HEK293 (cell line): Measurements from ENCODE around the gene KLHL29.

ENCODE experiments used
- OVOL3 ChIP-seq: fragments of 450-650 bp; formaldehyde crosslinking; IDR thresholded peaks from 2 replicates; pipeline ENCODE4 v1.5.1; 2016; ENCODE audit warnings: missing biosample characterization, missing genetic modification characterization
- SETDB1 ChIP-seq: IDR thresholded peaks from one replicate; pipeline ENCODE4 v1.6.1; 2017; ENCODE audit warnings: mild to moderate bottlenecking, low read length, moderate library complexity, mixed read lengths; ENCODE audit not compliant: insufficient read length
- TCF7L2 ChIP-seq: IDR thresholded peaks from 2 replicates; pipeline ENCODE4 v1.6.1; 2011; ENCODE audit warnings: low read depth, mild to moderate bottlenecking, inconsistent platforms, low read length, moderate library complexity, borderline replicate concordance
- ZNF174 ChIP-seq: fragments of 450-650 bp; formaldehyde crosslinking; IDR thresholded peaks from 2 replicates; pipeline ENCODE4 v1.5.0; 2017; ENCODE audit warnings: missing biosample characterization, mild to moderate bottlenecking, missing genetic modification characterization
- ZNF175 ChIP-seq: fragments of 450-650 bp; formaldehyde crosslinking; IDR thresholded peaks from 2 replicates; pipeline ENCODE4 v1.5.1; 2016; ENCODE audit warnings: missing biosample characterization, missing genetic modification characterization
- ZNF211 ChIP-seq: fragments of 450-650 bp; formaldehyde crosslinking; IDR thresholded peaks from 2 replicates; pipeline ENCODE4 v1.5.1; 2016; ENCODE audit warnings: low read depth, missing biosample characterization, missing genetic modification characterization
- ZNF274 ChIP-seq, 2 experiments: fragments of 200-500 bp in 1 of 2; fragments of 450-650 bp in 1 of 2; sonication (Bioruptor generic) in 1 of 2; formaldehyde crosslinking in 1 of 2; IDR thresholded peaks; 2 replicates each; pipeline versions ENCODE4 v1.5.1 to v1.6.1; 2014 to 2016; ENCODE audit warnings: borderline replicate concordance in 1 of 2, inconsistent platforms in 1 of 2, low read length in 1 of 2, missing biosample characterization in 1 of 2, missing genetic modification characterization in 1 of 2
- ZNF335 ChIP-seq: fragments of 450-650 bp; formaldehyde crosslinking; conservative IDR thresholded peaks from 2 replicates; pipeline ENCODE4 v1.5.1; 2016; ENCODE audit warnings: missing biosample characterization, missing genetic modification characterization
- ZNF658 ChIP-seq: fragments of 450-650 bp; formaldehyde crosslinking; IDR thresholded peaks from 2 replicates; pipeline ENCODE4; 2016; ENCODE audit warnings: missing biosample characterization, missing genetic modification characterization
- ZNF670 ChIP-seq: fragments of 450-650 bp; formaldehyde crosslinking; IDR thresholded peaks from 2 replicates; pipeline ENCODE4 v1.5.1; 2016; ENCODE audit warnings: missing biosample characterization, missing genetic modification characterization, low read depth
- TF ChIP-seq, protein P1 (sequence below): sonication (generic); formaldehyde crosslinking; IDR thresholded peaks from 2 replicates; pipeline ENCODE4 v1.8.1; 2022; ENCODE audit warnings: mild to moderate bottlenecking, moderate library complexity, missing genetic modification reagents
- TF ChIP-seq, protein P2 (sequence below): fragments of 450-650 bp; formaldehyde crosslinking; IDR thresholded peaks from 2 replicates; pipeline ENCODE4 v1.5.1; 2016; ENCODE audit warnings: missing biosample characterization, missing genetic modification characterization
- TF ChIP-seq, protein P3 (sequence below): fragments of 450-650 bp; formaldehyde crosslinking; optimal IDR thresholded peaks from 2 replicates; pipeline ENCODE3; 2016; ENCODE audit warnings: missing biosample characterization, mild to moderate bottlenecking, missing genetic modification characterization
- TF ChIP-seq, protein P4 (sequence below): fragments of 450-650 bp; formaldehyde crosslinking; IDR thresholded peaks from 2 replicates; pipeline ENCODE4 v1.5.1; 2016; ENCODE audit warnings: missing biosample characterization, missing genetic modification characterization

DNA sequence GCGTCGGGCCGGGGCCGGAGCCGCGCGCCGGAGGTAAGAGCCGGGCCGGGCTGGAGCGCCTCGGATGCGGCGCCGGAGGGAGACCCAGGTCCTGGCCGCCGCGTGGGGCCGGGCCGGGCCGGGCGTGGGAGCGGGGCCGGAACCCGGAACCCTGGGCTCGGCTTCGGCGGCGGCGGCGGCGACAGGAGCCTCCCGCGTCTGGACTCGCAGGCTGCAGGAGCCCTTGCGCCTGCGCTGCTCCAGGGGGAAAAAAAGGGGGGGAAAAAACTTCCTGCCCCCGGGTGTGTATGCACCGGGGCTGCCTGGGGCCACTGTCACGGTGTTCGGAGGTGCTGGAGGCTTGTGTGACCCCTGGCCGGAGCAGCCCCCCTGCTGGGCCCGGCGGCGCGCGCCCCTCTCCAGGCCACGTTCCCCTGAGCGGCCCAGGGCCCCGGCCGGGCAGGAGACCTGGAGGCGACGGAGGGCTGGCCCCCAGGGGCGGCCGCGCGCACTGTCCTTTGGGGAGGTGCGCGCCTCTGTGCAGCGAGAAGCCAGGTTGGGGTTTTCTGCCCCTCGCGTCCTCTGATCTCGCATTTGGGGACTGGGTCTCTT lies 864 bp downstream of the KLHL29 start:
- TF ChIP-seq, protein P1, sequence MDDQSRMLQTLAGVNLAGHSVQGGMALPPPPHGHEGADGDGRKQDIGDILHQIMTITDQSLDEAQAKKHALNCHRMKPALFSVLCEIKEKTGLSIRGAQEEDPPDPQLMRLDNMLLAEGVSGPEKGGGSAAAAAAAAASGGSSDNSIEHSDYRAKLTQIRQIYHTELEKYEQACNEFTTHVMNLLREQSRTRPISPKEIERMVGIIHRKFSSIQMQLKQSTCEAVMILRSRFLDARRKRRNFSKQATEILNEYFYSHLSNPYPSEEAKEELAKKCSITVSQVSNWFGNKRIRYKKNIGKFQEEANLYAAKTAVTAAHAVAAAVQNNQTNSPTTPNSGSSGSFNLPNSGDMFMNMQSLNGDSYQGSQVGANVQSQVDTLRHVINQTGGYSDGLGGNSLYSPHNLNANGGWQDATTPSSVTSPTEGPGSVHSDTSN (CRISPR knock-in tag), result no peak
- TF ChIP-seq, protein P2, sequence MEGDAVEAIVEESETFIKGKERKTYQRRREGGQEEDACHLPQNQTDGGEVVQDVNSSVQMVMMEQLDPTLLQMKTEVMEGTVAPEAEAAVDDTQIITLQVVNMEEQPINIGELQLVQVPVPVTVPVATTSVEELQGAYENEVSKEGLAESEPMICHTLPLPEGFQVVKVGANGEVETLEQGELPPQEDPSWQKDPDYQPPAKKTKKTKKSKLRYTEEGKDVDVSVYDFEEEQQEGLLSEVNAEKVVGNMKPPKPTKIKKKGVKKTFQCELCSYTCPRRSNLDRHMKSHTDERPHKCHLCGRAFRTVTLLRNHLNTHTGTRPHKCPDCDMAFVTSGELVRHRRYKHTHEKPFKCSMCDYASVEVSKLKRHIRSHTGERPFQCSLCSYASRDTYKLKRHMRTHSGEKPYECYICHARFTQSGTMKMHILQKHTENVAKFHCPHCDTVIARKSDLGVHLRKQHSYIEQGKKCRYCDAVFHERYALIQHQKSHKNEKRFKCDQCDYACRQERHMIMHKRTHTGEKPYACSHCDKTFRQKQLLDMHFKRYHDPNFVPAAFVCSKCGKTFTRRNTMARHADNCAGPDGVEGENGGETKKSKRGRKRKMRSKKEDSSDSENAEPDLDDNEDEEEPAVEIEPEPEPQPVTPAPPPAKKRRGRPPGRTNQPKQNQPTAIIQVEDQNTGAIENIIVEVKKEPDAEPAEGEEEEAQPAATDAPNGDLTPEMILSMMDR (tag by site-specific recombination), result no peak
- no peak for TF ChIP-seq TCF7L2
- no peak for TF ChIP-seq ZNF175 (tag by site-specific recombination)
- TF ChIP-seq, protein P3, sequence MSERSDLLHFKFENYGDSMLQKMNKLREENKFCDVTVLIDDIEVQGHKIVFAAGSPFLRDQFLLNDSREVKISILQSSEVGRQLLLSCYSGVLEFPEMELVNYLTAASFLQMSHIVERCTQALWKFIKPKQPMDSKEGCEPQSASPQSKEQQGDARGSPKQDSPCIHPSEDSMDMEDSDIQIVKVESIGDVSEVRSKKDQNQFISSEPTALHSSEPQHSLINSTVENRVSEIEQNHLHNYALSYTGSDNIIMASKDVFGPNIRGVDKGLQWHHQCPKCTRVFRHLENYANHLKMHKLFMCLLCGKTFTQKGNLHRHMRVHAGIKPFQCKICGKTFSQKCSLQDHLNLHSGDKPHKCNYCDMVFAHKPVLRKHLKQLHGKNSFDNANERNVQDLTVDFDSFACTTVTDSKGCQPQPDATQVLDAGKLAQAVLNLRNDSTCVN (tag by site-specific recombination), result no peak
- no peak for TF ChIP-seq ZNF274 (IDR thresholded peaks at IDR 0.05; ENCODE audit: low read length)
- TF ChIP-seq ZNF274 (tag by site-specific recombination; IDR thresholded peaks at IDR 0.05; ENCODE audit: borderline replicate concordance), result no peak
- TF ChIP-seq ZNF174 (tag by site-specific recombination), result no peak
- no peak for TF ChIP-seq OVOL3 (tag by site-specific recombination)
- TF ChIP-seq ZNF335 (tag by site-specific recombination), result peak; percentile 59; the same call in 1 of the 2 replicates
- TF ChIP-seq, protein P4, sequence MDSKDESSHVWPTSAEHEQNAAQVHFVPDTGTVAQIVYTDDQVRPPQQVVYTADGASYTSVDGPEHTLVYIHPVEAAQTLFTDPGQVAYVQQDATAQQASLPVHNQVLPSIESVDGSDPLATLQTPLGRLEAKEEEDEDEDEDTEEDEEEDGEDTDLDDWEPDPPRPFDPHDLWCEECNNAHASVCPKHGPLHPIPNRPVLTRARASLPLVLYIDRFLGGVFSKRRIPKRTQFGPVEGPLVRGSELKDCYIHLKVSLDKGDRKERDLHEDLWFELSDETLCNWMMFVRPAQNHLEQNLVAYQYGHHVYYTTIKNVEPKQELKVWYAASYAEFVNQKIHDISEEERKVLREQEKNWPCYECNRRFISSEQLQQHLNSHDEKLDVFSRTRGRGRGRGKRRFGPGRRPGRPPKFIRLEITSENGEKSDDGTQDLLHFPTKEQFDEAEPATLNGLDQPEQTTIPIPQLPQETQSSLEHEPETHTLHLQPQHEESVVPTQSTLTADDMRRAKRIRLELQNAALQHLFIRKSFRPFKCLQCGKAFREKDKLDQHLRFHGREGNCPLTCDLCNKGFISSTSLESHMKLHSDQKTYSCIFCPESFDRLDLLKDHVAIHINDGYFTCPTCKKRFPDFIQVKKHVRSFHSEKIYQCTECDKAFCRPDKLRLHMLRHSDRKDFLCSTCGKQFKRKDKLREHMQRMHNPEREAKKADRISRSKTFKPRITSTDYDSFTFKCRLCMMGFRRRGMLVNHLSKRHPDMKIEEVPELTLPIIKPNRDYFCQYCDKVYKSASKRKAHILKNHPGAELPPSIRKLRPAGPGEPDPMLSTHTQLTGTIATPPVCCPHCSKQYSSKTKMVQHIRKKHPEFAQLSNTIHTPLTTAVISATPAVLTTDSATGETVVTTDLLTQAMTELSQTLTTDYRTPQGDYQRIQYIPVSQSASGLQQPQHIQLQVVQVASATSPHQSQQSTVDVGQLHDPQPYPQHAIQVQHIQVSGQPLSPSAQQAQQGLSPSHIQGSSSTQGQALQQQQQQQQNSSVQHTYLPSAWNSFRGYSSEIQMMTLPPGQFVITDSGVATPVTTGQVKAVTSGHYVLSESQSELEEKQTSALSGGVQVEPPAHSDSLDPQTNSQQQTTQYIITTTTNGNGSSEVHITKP (tag by site-specific recombination), result no peak; the same call in 1 of the 2 replicates
- no peak for TF ChIP-seq ZNF670 (tag by site-specific recombination)
- no peak for TF ChIP-seq SETDB1
- TF ChIP-seq ZNF658 (tag by site-specific recombination), result no peak
- TF ChIP-seq ZNF211 (tag by site-specific recombination), result no peak
